Measurements from ENCODE around the gene HNRNPUL1.

The HNRNPUL1 gene

GRCh38 chr19:41356984-41357739 lies 93.0 kb downstream of the HNRNPUL1 start:
- intact Hi-C loops (cut with DNase I) = no loop called here

More at GRCh38 chr19:41356984-41357739, 93.0 kb downstream of the HNRNPUL1 start:
- no peak for DNase-seq

Data from head of caudate nucleus (tissue), 42 donors.